Fibroblast of lung (primary cell): Measurements from ENCODE around the gene SUGCT. TPM values are rescaled to one million over a fixed set of nuclear protein-coding genes. Genes with fewer than 3 reads are reported as not detected.
"Not testable (repeated sequence)": the region's sequence is repeated elsewhere in the genome, so short reads cannot be mapped to it uniquely, and the experiment has no call there.

Source experiments
- DNase-seq, 2 donors: peaks; one replicate each; pipeline versions ENCODE4 v3.0.0 to v3.0.0-alpha.2; 2010; ENCODE audit warnings: low read depth in 2 of 2
- H2AFZ ChIP-seq: 2 replicates; pipeline ENCODE4 v1.5.1; 2012; ENCODE audit warnings: low read length, control low read depth, inconsistent platforms
- H3K27ac ChIP-seq: 2 replicates; pipeline ENCODE4 v1.5.1; 2011; ENCODE audit warnings: low read length, control low read depth; ENCODE audit not compliant: insufficient read depth
- H3K27me3 ChIP-seq: 2 replicates; pipeline ENCODE4 v1.5.1; 2011; ENCODE audit warnings: mild to moderate bottlenecking, low read length; ENCODE audit not compliant: control insufficient read depth, insufficient read depth
- H3K36me3 ChIP-seq: 2 replicates; pipeline ENCODE4 v1.5.1; 2011; ENCODE audit warnings: low read length; ENCODE audit not compliant: control insufficient read depth, insufficient read depth
- H3K4me1 ChIP-seq: 2 replicates; pipeline ENCODE4 v1.5.1; 2011; ENCODE audit warnings: low read length; ENCODE audit not compliant: control insufficient read depth, insufficient read depth; ENCODE audit errors: extremely low read depth
- H3K4me2 ChIP-seq: 2 replicates; pipeline ENCODE4 v1.5.1; 2011; ENCODE audit warnings: low read length, control low read depth; ENCODE audit not compliant: insufficient read depth; ENCODE audit errors: extremely low read depth
- H3K4me3 ChIP-seq, 4 experiments: fragments of 200-600 bp in 1 of 4; sonication (generic) in 1 of 4; replicated peaks in 1 of 4; 2 replicates each; pipeline ENCODE4 v1.5.1; 2011 to 2016; ENCODE audit warnings: low read length in 4 of 4, low read depth in 3 of 4, mild to moderate bottlenecking in 3 of 4, control low read depth in 2 of 4, inconsistent platforms in 1 of 4, mixed read lengths in 1 of 4; ENCODE audit not compliant: insufficient read depth in 1 of 4; ENCODE audit errors: control extremely low read depth in 1 of 4
- H3K79me2 ChIP-seq: 2 replicates; pipeline ENCODE4 v1.5.1; 2012; ENCODE audit warnings: mild to moderate bottlenecking, low read length, inconsistent platforms; ENCODE audit not compliant: control insufficient read depth, insufficient read depth
- H3K9ac ChIP-seq: 2 replicates; pipeline ENCODE4 v1.5.1; 2011; ENCODE audit warnings: mild to moderate bottlenecking, low read length, control low read depth; ENCODE audit not compliant: insufficient read depth
- H3K9me3 ChIP-seq: 2 replicates; pipeline ENCODE4 v1.5.1; 2012; ENCODE audit warnings: low read depth, low read length; ENCODE audit not compliant: control insufficient read depth, insufficient read depth
- H4K20me1 ChIP-seq: 2 replicates; pipeline ENCODE4 v1.5.1; 2011; ENCODE audit warnings: low read length; ENCODE audit not compliant: control insufficient read depth, insufficient read depth; ENCODE audit errors: extremely low read depth
- EZH2 ChIP-seq: IDR thresholded peaks from 2 replicates; pipeline ENCODE4 v1.5.1; 2012; ENCODE audit warnings: low read length, control low read depth, mild to moderate bottlenecking; ENCODE audit errors: missing control alignments
- polyA plus RNA-seq, 2 donors: library from polyadenylated mRNA; depleted of rRNA in 1 of 2; stranded (reverse) in 1 of 2; unstranded in 1 of 2; fragments of >200 nt; gene quantifications; 2 replicates each; pipeline ENCODE4 v1.2.1, GENCODE V29; 2011 to 2012; ENCODE audit warnings: missing spikeins in 1 of 2
- total RNA-seq: library from RNA; depleted of rRNA; stranded (reverse); fragments of >200 nt; gene quantifications from 2 replicates; pipeline ENCODE4 v1.2.1, GENCODE V29; 2014
- TF ChIP-seq, protein P1 (sequence below), 2 donors: IDR thresholded peaks in 1 of 2; conservative IDR thresholded peaks in 1 of 2; 1 replicate in 1 of 2; 2 replicates in 1 of 2; pipeline ENCODE4 v1.5.1; 2011 to 2012; ENCODE audit warnings: low read length in 2 of 2, control low read depth in 1 of 2, inconsistent platforms in 1 of 2, low read depth in 1 of 2, mild to moderate bottlenecking in 1 of 2

Gene SUGCT
- total and polyA plus RNA-seq, 2 donors (not counting 1 experiment from before 2014, with no cell fraction given): 8.4 to 16.5 TPM

DNA sequence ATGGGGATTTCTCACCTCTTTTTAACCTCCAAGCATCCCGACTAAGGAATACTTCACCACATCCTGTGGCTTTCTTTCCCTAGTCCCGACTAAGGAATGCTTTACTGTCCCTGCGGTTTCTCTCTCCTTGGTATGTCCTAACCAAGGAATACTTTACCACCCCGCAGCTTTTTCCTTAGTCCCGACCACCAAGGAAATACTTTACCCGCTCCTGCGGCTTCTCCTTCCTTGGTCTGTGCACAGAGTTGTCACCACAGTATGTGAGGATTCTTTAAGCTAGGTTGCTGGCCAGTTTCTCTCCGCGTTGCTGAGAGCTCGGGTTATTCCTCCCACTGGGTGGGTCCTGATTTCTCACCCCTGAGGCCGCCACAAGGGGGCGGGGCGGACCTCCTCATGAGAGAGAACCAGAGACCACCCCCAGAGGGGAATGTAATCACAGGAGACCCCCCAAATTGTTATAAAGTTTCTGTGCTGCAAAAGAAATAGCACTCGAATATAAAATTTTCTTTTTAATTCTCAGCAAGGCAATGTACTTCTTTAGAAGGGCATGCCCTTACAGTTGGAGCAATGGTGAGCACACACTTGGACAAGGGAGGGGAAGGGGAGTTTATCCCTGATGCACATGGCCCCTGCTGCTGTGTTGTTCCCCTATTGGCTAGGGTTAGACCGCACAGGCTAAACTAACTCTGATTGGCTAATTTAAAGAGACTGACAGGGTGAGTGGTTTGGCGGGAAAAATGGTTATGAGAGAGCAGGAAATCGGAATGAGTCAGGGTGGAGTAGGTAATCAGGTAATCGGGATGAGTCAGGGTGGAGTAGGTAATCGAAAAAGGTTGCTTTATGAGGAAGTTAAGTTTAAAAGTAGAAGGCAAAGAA, 12.8 kb downstream of the SUGCT start:
- peak in 1 of 2 donors; percentile 69 for DNase-seq
- no peaks in the 10 kb centered on the region for H3K4me1 ChIP-seq
- H4K20me1 ChIP-seq: no peaks in the 10 kb centered on the region
- no peak overlapping the region for H3K27ac ChIP-seq
- H3K79me2 ChIP-seq: no peaks in the 10 kb centered on the region
- no peak overlapping the region for H3K4me2 ChIP-seq
- no peak overlapping the region for H3K4me3 ChIP-seq
- H3K27me3 ChIP-seq: no peaks in the 10 kb centered on the region
- no peak overlapping the region for H3K9ac ChIP-seq
- no peaks in the 10 kb centered on the region for H3K36me3 ChIP-seq
- no peak overlapping the region for H2AFZ ChIP-seq
- no peaks in the 10 kb centered on the region for H3K9me3 ChIP-seq
- TF ChIP-seq, protein P1, sequence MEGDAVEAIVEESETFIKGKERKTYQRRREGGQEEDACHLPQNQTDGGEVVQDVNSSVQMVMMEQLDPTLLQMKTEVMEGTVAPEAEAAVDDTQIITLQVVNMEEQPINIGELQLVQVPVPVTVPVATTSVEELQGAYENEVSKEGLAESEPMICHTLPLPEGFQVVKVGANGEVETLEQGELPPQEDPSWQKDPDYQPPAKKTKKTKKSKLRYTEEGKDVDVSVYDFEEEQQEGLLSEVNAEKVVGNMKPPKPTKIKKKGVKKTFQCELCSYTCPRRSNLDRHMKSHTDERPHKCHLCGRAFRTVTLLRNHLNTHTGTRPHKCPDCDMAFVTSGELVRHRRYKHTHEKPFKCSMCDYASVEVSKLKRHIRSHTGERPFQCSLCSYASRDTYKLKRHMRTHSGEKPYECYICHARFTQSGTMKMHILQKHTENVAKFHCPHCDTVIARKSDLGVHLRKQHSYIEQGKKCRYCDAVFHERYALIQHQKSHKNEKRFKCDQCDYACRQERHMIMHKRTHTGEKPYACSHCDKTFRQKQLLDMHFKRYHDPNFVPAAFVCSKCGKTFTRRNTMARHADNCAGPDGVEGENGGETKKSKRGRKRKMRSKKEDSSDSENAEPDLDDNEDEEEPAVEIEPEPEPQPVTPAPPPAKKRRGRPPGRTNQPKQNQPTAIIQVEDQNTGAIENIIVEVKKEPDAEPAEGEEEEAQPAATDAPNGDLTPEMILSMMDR (conservative IDR thresholded peaks at IDR 0.05 in 1 of 2, IDR thresholded peaks at IDR 0.05 in 1 of 2; ENCODE audit: low read depth in 1 of 2, low read length in 2 of 2): no peak
- TF ChIP-seq EZH2: no peak

DNA sequence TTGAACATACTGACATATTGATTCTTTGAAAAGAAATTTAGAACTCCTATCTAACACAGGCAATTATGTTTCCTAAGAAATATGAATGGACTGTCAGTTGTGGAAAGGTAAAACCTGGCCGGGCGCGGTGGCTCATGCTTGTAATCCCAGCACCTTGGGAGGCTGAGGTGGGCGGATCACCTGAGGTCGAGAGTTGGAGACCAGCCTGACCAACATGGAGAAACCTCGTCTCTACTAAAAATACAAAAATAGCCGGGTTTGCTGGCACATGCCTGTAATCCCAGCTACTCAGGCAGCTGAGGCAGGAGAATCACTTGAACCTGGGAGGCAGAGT, 13.4 kb downstream of the SUGCT start:
- H3K79me2 ChIP-seq, H3K4me1 ChIP-seq, H3K9ac ChIP-seq, H3K36me3 ChIP-seq, H3K9me3 ChIP-seq, H3K27ac ChIP-seq, H3K27me3 ChIP-seq, H2AFZ ChIP-seq, H3K4me2 ChIP-seq, DNase-seq, H3K4me3 ChIP-seq, H4K20me1 ChIP-seq: not testable (repeated sequence)

DNA sequence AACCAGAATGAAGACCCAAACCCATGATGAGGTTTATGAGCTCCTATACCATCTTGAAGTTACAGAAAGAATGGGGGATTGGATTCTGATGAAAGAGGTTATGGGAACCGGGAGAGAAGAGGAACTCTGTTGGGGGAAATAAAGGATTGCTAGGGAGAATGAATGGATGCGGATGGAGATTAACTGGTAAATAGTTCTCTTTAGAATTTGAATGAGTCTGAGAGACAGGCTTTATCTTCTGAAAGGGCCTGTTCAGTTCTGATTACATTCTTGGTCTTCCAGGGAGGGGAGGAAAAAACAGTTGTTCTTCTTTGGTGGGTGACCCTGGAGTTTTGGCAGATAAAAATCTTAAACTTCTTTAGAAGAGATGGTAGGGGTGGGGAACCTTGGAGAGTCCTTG, 13.9 kb downstream of the SUGCT start:
- Histone ChIP-seq H3K4me2 (no peak overlapping the region), H3K27me3 (no peaks in the 10 kb centered on the region), H3K9me3 (no peaks in the 10 kb centered on the region), H3K4me1 (no peaks in the 10 kb centered on the region), H3K27ac (no peak overlapping the region), H4K20me1 (no peaks in the 10 kb centered on the region), H3K9ac (no peak overlapping the region), H3K79me2 (no peaks in the 10 kb centered on the region), H2AFZ (no peak overlapping the region), H3K4me3 (no peak overlapping the region), H3K36me3 (no peaks in the 10 kb centered on the region)
- TF ChIP-seq, protein P1 (conservative IDR thresholded peaks at IDR 0.05 in 1 of 2, IDR thresholded peaks at IDR 0.05 in 1 of 2; ENCODE audit: low read depth in 1 of 2, low read length in 2 of 2): no peak
- TF ChIP-seq EZH2: no peak
- no peak for DNase-seq
